Mesothelial cell of epicardium (in vitro differentiated cells): Measurements from ENCODE around the gene CTU2. TPM values are rescaled to one million over a fixed set of nuclear protein-coding genes. Genes with fewer than 3 reads are reported as not detected.
A peak's percentile ranks its signal among the peaks of the same experiment; 100 is the strongest.

Source experiments
- DNase-seq, 2 experiments: peaks; one replicate each; pipeline ENCODE4 v3.0.0; 2021; ENCODE audit warnings: low spot score in 2 of 2; ENCODE audit not compliant: unreplicated experiment in 2 of 2
- H3K27ac Mint-ChIP-seq: 2 replicates; pipeline ENCODE4 v1.8.0; 2021; ENCODE audit warnings: mixed read lengths
- H3K27me3 Mint-ChIP-seq: 2 replicates; pipeline ENCODE4 v1.8.0; 2021; ENCODE audit warnings: low read depth, mixed read lengths
- H3K36me3 Mint-ChIP-seq: 2 replicates; pipeline ENCODE4 v1.8.0; 2021; ENCODE audit warnings: mixed read lengths
- H3K4me1 Mint-ChIP-seq: 2 replicates; pipeline ENCODE4 v1.8.0; 2021; ENCODE audit warnings: mixed read lengths
- H3K4me3 Mint-ChIP-seq: 2 replicates; pipeline ENCODE4 v1.8.0; 2021; ENCODE audit warnings: mild to moderate bottlenecking, moderate library complexity, mixed read lengths
- H3K9me3 Mint-ChIP-seq: 2 replicates; pipeline ENCODE4 v1.8.0; 2021; ENCODE audit warnings: mixed read lengths
- total RNA-seq: library from RNA; stranded (reverse); gene quantifications from 3 replicates; pipeline ENCODE4 v1.2.1, GENCODE V29; 2021
- TF ChIP-seq, protein P1 (sequence below): fragments of 200-600 bp; sonication (generic); IDR thresholded peaks from one replicate; pipeline ENCODE4 v1.5.0; 2021; ENCODE audit warnings: antibody characterized with exemption; ENCODE audit not compliant: unreplicated experiment

Gene CTU2
- total RNA-seq, 1 donor from 2014 or later: 22.2 TPM

- peak overlapping the region; percentile 71 for H3K27ac Mint-ChIP-seq
- H3K27me3 Mint-ChIP-seq: no peaks in the 10 kb centered on the region
- peaks cover 21% of the 10 kb centered on the region for H3K4me1 Mint-ChIP-seq
Measured at GRCh38 chr16:88705076-88705684, 1.1 kb upstream of the CTU2 start.

DNA sequence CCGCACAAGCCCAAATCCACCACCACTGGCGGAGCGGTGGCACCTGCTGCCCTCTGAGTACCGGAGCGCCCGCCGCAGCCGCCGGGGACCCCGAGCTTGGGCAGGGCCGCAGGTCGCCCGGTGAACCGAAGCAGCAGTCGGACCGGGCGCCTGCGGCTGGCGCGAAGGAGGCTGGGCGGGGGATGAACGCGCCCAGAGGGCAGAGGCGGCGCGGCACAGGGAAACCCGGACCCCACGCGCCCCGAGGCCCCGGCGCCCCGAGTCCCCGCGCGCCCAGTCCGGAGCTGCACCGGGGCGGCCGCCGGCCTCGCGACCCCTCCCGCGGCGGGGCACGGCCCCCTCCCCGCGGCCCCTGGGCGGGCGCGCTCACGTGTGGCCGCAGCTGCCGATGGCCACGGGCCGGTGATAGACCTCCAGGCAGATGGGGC is 488 bp upstream of the CTU2 start:
- Mint-ChIP-seq H3K27ac (peak overlapping the region; percentile 71), H3K9me3 (no peaks in the 10 kb centered on the region), H3K4me1 (peaks cover 21% of the 10 kb centered on the region), H3K36me3 (no peaks in the 10 kb centered on the region), H3K4me3 (peak overlapping the region; percentile 80), H3K27me3 (no peaks in the 10 kb centered on the region)
- TF ChIP-seq, protein P1, sequence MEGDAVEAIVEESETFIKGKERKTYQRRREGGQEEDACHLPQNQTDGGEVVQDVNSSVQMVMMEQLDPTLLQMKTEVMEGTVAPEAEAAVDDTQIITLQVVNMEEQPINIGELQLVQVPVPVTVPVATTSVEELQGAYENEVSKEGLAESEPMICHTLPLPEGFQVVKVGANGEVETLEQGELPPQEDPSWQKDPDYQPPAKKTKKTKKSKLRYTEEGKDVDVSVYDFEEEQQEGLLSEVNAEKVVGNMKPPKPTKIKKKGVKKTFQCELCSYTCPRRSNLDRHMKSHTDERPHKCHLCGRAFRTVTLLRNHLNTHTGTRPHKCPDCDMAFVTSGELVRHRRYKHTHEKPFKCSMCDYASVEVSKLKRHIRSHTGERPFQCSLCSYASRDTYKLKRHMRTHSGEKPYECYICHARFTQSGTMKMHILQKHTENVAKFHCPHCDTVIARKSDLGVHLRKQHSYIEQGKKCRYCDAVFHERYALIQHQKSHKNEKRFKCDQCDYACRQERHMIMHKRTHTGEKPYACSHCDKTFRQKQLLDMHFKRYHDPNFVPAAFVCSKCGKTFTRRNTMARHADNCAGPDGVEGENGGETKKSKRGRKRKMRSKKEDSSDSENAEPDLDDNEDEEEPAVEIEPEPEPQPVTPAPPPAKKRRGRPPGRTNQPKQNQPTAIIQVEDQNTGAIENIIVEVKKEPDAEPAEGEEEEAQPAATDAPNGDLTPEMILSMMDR: no peak
- no peak for DNase-seq

More at GRCh38 chr16:88705076-88705684, 1.1 kb upstream of the CTU2 start:
- Mint-ChIP-seq H3K36me3 (no peaks in the 10 kb centered on the region), H3K9me3 (no peaks in the 10 kb centered on the region), H3K4me3 (peak overlapping the region; percentile 80)
- TF ChIP-seq, protein P1: no peak
- no peak for DNase-seq

- Mint-ChIP-seq H3K27me3 (no peaks in the 10 kb centered on the region), H3K36me3 (no peaks in the 10 kb centered on the region), H3K4me3 (peak overlapping the region; percentile 67), H3K9me3 (no peaks in the 10 kb centered on the region), H3K27ac (peak overlapping the region; percentile 83), H3K4me1 (peaks cover 21% of the 10 kb centered on the region)
- no peak for DNase-seq
- TF ChIP-seq, protein P1: no peak
Measured at GRCh38 chr16:88706965-88707826, 893 bp downstream of the CTU2 start.

DNA sequence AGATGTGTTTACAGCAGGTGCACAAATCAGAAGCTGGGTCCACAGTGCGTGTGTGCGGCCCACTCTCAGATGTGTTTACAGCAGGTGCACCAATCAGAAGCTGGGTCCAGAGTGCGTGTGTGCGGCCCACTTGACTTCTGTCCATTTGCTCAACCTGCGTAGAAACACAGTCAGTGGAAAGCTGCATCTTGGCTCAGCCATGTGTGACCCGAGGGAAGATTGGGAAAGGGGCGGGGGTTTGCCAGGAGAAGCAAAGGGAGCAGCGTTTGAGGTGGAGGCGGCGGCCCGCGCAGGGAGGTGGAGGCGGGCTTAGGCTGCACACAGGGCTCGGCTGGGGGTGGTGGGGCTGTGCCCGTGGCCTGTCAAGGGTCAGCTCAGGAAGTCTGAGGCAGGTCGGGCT is 4.3 kb downstream of the CTU2 start:
- peaks cover 9% of the 10 kb centered on the region for H3K4me1 Mint-ChIP-seq
- no peak overlapping the region for H3K27ac Mint-ChIP-seq
- no peak overlapping the region for H3K4me3 Mint-ChIP-seq
- no peak for DNase-seq
- TF ChIP-seq, protein P1: no peak
- H3K36me3 Mint-ChIP-seq: no peaks in the 10 kb centered on the region
- H3K9me3 Mint-ChIP-seq: no peaks in the 10 kb centered on the region
- no peaks in the 10 kb centered on the region for H3K27me3 Mint-ChIP-seq

GRCh38 chr16:88711750-88712340 is 5.5 kb downstream of the CTU2 start:
- H3K36me3 Mint-ChIP-seq: no peaks in the 10 kb centered on the region
- H3K27ac Mint-ChIP-seq: no peak overlapping the region

More at GRCh38 chr16:88711750-88712340, 5.5 kb downstream of the CTU2 start:
- no peak for DNase-seq
- peaks cover 8% of the 10 kb centered on the region for H3K4me1 Mint-ChIP-seq
- H3K27me3 Mint-ChIP-seq: no peaks in the 10 kb centered on the region
- no peaks in the 10 kb centered on the region for H3K9me3 Mint-ChIP-seq
- TF ChIP-seq, protein P1: no peak
- H3K4me3 Mint-ChIP-seq: no peak overlapping the region
